Measurements from ENCODE around the gene TENM4.
"Not testable (repeated sequence)": the region's sequence is repeated elsewhere in the genome, so short reads cannot be mapped to it uniquely, and the experiment has no call there.

Gene TENM4

DNA sequence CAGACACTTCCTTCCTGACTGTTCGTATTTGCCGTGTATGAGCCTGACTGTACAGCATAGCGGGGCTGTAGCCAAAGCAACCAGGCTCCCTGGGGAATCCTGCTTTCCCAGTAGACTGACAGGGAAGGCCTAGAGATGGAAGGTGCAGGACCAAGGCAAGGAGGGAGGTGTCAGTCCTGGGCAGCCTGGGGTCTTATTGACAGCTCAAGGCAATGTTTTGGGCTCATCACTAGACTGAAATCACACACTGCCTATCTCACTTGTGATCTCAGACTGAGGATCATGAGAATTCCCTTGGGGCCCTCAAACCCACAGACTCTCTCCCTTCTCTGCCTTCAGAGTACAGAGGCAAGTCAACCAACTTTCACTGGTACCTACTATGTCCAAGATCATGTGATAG, 519.3 kb downstream of the TENM4 start:
- no peak for DNase-seq

- DNase-seq = no peak
Measured at GRCh38 chr11:78920329-78920728, 520.5 kb downstream of the TENM4 start.

DNA sequence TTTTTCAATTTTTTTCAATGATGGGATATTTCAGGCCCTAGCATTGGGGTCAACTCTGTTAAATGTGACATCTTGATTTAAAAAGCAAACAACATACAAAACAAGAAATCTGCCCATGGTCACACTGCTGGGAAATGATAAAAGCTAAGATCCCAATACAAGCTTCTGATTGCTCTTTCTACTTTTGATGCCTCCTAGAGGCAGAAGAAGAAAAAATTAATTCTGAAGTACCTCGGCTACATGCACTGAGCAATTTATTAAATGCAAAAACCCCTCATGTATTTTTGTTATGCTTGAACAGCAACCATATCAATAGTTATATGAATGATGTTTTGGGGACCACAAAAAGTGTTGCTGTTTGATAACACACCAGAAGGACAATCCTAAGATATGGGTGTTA, 524.1 kb downstream of the TENM4 start:
- no peak for DNase-seq

GRCh38 chr11:78914503-78914902, 526.3 kb downstream of the TENM4 start:
- no peak for DNase-seq

GRCh38 chr11:78912778-78913177, 528.1 kb downstream of the TENM4 start:
- DNase-seq = no peak

GRCh38 chr11:78910322-78910721, 530.5 kb downstream of the TENM4 start:
- no peak for DNase-seq

DNA sequence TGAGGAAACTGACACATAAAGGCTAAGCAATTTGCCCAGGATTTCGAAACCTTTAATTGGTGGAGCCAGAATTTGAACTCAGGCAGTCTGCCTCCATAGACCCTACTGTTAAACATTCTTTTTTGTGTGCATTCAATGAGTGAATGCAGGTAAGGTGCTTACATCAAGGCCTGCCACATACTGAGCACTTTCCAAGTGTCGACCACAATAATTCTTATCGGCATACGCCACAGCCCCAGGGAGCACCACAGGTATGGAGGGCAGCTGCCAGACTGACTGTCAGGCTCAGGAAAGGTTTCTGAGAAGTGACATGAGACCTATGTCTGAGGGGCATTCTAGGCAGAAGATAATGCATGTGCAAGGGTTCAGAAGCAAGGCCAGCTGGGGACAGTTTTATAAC, 531.4 kb downstream of the TENM4 start:
- DNase-seq = no peak

GRCh38 chr11:78907636-78908035, 533.2 kb downstream of the TENM4 start:
- no peak for DNase-seq

DNA sequence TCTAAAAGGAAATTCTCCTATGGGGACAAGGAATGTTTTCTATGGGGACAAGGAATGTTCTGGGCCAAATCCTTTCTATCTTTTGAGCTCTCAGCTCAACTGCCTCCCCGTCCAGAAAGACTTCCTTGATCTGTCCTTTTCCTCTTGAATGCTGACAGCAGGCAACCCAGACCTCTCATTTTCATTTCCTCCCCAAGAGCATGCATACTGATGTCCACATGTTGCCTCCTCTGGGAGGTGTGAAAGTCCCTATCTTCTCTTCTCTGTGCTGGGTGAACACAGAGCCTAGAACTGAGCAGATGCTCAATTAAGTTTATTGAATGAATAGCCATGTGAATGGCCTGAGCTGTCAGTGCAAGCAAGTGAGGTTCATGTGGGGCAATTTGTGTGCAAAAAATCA, 534.3 kb downstream of the TENM4 start:
- DNase-seq = no peak

- no peak for DNase-seq
Measured at GRCh38 chr11:78905756-78906155, 535.1 kb downstream of the TENM4 start.

- DNase-seq = no peak
Measured at GRCh38 chr11:78902771-78903507, 537.9 kb downstream of the TENM4 start.

DNA sequence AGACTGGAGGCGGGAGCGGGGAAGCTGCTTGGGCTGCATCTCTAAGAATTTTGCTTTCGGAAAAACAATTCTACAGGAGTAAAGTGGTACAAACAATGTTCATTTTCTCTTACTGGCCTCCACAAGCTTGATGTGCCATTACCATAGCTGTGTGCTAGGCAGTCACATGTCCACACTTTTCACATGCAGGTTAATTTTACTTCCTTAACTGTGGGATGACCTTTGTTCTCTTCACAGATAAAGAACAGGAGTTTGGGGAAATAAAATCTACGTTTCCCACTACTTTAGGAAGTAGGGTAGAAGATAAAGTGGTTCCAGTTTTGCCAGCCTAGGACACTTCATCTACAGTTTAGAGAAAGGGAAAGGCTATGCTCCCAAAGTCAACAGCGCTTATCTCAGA, 539.0 kb downstream of the TENM4 start:
- no peak for DNase-seq

DNA sequence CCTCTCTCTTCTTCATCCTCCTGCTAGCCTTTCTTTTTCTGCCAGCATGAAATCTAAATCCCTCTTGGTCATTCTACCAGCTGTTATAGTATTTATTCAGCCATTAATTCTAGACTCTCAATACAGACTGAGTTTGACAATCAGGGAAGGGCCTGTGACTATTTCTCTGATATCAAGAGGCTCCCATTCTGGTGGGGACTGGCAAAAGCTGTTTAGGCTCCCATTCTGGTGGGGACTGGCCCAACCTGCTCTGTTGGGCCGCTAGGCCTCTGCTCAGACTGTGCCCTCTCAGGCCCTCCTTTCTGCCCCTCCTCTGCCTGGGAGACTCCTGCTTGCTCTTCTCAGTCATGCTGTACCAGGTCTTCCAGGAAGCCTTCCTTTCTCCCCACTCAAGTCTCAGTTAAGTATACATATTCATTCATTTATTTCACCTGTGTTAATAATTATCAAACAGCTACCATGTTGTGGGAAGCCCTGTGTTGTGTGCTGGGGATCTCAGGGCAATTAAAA, 542.5 kb downstream of the TENM4 start:
- no peak for DNase-seq

DNA sequence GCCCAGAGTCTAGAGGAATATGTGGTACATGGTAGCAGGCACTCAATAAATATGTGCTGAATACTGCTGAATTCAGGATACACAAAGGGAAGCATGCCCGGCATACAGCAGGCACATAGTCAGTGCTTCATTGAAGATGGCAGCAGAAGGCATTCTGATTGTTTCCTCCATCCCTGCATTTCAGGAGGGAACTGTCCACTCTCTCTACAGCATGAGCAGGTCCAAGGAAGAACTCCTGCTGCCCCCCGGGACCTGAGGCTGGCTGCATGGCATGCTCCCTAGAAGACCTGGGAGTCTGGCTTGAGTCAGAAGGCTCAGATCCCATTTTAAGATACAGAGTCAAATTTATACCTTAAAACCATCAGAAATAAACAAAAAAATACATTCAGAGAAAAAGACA, 546.8 kb downstream of the TENM4 start:
- no peak for DNase-seq

- no peak for DNase-seq
Measured at GRCh38 chr11:78889698-78890097, 551.1 kb downstream of the TENM4 start.

DNA sequence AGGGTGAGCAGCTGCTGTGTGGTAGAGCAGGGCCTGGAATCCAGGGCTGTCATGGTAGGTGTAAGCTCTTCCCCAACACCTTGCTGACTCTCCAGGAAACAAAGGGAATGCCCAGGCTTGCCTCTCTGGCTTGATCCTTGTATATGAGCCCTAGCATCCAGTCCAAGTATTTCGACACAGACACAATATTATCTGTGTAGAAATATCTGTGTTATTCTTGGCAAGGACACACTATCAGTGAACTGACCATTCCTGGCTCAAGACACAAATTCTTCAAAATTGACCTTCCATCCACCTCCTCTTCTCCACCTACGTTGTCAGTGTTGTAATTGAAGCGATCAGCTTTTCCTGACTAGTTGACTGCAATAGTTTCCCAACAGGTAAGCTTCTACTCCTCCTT, 554.2 kb downstream of the TENM4 start:
- DNase-seq = no peak

DNA sequence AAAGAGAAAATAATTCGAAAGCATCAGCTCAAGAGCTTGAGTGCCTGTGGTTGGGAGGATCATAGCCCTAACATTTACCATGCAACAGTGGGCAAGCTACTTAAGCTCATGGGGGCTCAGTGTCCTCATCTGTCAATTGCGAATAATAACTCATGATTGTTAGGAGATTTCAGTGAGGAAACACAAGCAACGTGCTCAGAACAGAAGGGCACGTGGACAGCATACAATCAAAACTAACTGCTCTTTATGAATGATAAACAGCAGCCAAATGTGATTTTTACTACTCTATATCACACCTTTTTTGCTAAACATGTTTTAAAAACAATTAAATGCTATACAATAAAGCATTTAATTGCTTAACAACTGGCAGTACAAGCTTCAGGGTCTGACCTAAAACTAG, 556.1 kb downstream of the TENM4 start:
- no peak for DNase-seq

- no peak for DNase-seq
Measured at GRCh38 chr11:78883506-78883905, 557.3 kb downstream of the TENM4 start.

DNA sequence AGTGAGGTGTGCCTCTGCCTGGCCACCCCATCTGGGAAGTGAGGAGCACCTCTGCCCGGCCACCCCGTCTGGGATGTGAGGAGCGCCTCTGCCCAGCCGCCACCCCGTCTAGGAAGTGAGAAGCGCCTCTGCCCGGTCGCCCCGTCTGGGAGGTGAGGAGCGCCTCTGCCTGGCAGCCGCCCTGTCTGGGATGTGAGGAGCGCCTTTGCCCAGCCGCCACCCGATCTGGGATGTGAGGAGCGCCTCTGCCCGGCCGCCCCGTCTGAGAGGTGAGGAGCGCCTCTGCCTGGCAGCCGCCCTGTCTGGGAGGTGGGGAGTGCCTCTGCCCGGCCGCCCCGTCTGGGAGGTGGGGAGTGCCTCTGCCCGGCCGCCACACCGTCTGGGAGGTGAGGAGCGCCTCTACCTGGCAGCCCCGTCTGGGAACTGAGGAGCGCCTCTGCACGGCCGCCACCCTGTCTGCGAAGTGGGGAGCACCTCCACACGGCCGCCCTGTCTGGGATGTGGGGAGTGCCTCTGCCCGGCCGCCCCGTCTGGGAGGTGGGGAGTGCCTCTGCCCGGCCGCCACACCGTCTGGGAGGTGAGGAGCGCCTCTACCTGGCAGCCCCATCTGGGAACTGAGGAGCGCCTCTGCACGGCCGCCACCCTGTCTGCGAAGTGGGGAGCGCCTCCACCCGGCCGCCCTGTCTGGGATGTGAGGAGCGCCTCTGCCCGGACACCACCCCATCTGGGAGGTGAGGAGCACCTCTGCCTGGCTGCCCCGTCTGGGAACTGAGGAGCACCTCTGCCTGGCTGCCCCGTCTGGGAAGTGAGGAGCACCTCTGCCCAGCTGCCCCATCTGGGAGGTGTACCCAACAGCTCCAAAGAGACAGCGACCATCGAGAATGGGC, 561.5 kb downstream of the TENM4 start:
- DNase-seq = not testable (repeated sequence)

- no peak for DNase-seq
Measured at GRCh38 chr11:78878631-78879030, 562.2 kb downstream of the TENM4 start.

DNA sequence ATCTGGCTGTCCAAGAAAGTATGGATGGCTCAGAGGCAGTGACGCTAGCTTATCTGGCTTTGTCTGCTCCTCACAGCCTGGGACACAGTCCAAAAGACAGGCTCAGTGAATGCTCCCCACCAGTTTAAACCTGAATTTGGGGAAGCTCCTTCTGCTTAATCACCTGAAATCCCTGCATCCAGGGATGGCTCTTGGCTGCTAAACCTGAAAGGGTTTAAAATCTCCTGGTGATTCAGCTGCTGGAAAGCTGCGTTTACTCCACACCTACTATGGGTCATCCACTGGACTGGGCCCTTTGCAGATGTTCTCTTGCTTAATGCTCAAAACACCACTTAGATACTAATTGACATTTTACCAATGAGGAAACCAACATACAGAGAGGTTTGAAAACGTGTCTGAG, 564.2 kb downstream of the TENM4 start:
- no peak for DNase-seq

GRCh38 chr11:78870655-78871054, 570.2 kb downstream of the TENM4 start:
- no peak for DNase-seq

DNA sequence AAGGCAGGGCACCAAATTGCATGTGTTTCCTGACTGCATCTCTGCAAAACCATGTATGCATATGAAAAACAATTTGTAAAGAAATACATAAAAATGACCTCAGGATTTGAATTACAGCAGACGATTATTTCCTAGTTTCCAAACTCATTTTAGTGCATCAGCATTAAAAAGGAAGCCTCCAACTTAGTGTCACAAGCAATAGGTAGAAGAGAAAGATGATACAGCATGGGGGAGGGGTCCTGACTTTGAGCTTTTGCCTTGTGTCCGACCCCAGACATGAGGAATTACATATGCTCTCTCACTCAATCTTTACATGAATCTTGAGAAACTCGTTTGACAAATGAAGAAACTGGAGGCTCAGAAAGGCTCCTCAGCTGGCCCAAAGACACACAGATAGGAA, 571.5 kb downstream of the TENM4 start:
- DNase-seq = no peak

DNA sequence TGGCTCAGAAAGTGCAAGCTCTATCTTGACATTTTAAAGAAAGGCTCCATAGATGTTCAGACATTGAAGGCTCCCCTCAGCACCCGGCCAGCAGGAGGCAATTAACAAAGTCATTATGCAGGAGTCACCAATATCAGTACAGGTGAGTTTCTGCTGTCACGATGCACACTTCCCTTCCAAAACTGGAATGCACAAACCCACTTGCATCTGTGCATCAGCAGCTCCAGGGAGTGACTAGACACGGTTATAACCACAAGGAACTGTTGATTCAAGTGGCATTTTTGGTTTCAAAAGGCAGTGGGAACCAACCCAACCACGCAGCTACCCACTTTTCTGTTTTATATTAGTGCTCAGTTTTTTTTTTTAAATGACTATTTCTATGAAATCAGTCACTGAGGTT, 572.3 kb downstream of the TENM4 start:
- no peak for DNase-seq
